ENCODE data around the gene ACOD1.

- no peak for TF ChIP-seq POLR2A (IDR thresholded peaks at IDR 0.05; ENCODE audit: low read depth, low read length)
- no peak for TF ChIP-seq TAF1 (IDR thresholded peaks at IDR 0.05; ENCODE audit: borderline replicate concordance, low read depth, low read length)
These were observed 25.8 kb downstream of the ACOD1 start for GRCh38 chr13:76973920-76974617.

Data from GM12892 (cell line).